ENCODE data around the gene TMEM52.

DNA sequence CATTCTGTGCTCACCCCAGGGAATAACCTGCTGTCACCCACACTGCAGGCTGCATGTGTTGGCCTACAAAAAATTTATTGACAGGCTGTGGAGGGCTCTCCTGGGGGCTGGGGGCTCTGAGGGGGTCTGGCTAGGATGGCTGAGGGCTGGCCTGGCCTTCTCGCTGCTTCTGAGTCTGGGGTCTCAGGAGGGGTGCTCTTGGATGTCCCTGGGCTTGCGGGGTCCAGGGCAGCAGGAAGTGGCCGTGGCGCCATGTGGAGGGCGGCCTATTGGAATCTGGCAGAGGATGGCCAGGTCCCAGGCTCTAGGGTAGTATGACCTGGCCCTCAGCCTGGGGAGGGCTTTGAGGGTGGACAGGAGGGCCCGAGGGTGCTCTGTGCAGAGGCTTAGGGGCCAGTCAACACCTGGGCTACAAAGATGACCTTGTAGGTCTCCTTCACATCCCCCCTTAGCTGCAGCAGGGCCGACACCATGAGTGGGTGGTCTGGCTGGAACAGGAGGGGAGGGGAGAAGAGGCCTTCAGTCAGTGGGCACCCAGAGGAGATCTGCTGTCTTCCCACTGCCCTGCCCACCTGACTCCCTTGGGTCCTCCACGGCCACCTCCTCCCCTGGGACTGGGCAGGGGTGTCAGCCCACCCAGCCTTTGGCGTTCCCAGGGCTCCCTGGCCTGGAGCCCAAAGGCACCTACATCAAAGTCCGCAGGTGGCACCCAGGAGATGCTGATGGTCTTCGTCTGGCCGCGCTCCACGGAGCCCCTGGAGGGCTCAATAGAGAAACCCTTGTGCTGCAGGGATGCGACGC is 3.0 kb upstream of the TMEM52 start:
- TF ChIP-seq, protein P1, sequence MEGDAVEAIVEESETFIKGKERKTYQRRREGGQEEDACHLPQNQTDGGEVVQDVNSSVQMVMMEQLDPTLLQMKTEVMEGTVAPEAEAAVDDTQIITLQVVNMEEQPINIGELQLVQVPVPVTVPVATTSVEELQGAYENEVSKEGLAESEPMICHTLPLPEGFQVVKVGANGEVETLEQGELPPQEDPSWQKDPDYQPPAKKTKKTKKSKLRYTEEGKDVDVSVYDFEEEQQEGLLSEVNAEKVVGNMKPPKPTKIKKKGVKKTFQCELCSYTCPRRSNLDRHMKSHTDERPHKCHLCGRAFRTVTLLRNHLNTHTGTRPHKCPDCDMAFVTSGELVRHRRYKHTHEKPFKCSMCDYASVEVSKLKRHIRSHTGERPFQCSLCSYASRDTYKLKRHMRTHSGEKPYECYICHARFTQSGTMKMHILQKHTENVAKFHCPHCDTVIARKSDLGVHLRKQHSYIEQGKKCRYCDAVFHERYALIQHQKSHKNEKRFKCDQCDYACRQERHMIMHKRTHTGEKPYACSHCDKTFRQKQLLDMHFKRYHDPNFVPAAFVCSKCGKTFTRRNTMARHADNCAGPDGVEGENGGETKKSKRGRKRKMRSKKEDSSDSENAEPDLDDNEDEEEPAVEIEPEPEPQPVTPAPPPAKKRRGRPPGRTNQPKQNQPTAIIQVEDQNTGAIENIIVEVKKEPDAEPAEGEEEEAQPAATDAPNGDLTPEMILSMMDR (IDR thresholded peaks at IDR 0.05) = no peak
- TF ChIP-seq POLR2A (IDR thresholded peaks at IDR 0.05) = no peak

Measured in esophagus squamous epithelium (tissue), 4 donors.